WI38 (cell line): ENCODE results near the gene IGFL3.

Source experiments
- H3K4me3 ChIP-seq: 2 replicates; pipeline ENCODE4 v1.5.1; 2011; ENCODE audit warnings: low read depth, mild to moderate bottlenecking, control low read depth, low read length
- CTCF ChIP-seq: IDR thresholded peaks from 2 replicates; pipeline ENCODE4 v1.5.1; 2012; ENCODE audit warnings: low read depth, mild to moderate bottlenecking, control low read depth, low read length

The IGFL3 gene

DNA sequence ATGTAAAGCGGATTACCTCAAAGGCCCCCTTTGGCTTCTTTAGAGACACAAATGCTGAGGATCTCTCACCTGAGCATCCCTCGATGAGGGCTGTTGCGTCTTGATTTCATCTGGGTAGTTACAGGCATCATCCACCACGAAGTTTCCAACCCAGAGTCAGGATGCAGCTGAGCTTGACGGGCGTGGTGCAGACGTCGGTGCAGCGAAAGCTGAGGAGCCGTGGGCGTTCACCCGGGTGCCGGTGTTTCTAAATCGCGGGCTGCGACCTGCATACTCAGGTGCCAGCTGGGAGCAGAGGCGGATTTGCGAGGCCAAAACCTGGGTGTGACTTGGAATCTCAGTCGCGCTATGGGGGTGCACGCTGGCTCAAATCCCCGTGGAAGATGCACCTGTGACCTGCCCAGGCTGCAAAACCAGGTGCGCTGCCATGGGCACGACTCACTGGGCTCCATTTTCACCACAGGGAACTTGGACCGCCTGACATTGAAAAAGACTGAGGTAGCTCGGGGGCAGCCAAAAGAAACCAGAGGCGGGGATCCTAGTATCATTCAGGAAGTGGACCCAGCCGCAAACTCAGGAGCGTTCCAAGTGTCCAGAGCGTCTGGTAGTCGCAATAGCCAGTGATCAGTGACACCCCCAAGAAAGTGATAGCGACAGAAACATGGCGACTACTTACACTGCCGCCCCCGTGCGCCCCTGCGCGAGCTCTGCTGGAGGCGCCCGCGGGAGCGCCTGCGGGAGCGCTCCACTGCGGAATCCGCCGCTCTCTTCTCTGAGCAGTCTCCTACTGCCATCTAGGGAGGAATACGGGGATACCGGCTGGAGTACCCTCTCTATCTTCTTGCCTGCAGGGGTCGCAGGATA lies 47.3 kb downstream of the IGFL3 start:
- peak; percentile 99 for TF ChIP-seq CTCF
- H3K4me3 ChIP-seq = peak overlapping the region; percentile 40

- no peak for TF ChIP-seq CTCF
- H3K4me3 ChIP-seq = no peak overlapping the region
Observed at GRCh38 chr19:46076031-46076880, 48.2 kb downstream of the IGFL3 start.

- TF ChIP-seq CTCF = no peak
- no peak overlapping the region for H3K4me3 ChIP-seq
Observed at GRCh38 chr19:46073268-46073922, 51.1 kb downstream of the IGFL3 start.
